ENCODE results near the gene ATN1.

Gene ATN1

GRCh38 chr12:6929466-6930452, 2.0 kb downstream of the ATN1 start:
- Mint-ChIP-seq H3K4me3 (peak overlapping the region; percentile 59 to 95), H3K9me3 (no peaks in the 10 kb centered on the region), H3K27ac (peak overlapping the region; percentile 52 to 87), H3K27me3 (no peaks in the 10 kb centered on the region), H3K4me1 (peaks cover 84% of the 10 kb centered on the region)
- ATAC-seq (no peak), DNase-seq (no peak)

DNA sequence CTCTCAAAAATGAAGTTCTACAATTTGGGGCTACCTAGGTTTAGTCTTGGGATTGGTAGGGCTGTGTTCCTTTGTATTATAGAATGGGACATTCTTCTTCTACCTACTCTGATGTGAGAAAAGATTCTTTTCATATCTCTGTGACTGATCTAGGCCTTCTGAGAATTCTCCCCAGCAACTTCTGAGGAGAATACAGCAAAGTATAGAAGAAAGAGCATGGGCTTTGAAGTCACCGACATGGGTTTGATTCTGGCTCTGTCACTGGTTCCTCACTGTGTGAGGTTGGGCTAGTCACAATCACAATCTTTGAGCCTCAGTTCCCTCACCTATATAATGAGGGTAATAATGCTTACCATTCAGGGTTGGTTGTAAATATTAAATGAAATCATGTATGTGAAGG, 5.0 kb downstream of the ATN1 start:
- no peak overlapping the region for H3K4me3 Mint-ChIP-seq
- H3K27ac Mint-ChIP-seq, result no peak overlapping the region
- H3K9me3 Mint-ChIP-seq, result no peaks in the 10 kb centered on the region
- no peak for ATAC-seq
- no peak for DNase-seq
- no peaks in the 10 kb centered on the region for H3K27me3 Mint-ChIP-seq
- peaks cover 84% of the 10 kb centered on the region for H3K4me1 Mint-ChIP-seq

DNA sequence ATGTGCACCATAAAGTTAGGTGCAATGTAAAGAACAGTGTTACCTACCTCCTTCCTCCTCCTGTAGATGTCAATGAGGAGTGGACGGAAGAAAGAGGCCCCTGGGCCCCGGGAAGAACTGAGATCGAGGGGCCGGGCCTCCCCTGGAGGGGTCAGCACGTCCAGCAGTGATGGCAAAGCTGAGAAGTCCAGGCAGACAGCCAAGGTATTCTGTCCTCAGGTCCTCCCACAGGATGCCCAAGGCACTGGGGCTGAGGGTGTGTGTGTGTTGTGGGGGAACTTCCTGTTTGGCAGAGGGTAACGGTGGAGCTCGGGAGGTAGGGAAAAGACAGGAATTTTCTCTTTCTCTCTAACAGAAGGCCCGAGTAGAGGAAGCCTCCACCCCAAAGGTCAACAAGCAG, 6.4 kb downstream of the ATN1 start:
- ATAC-seq, result no peak
- Mint-ChIP-seq H3K4me1 (peaks cover 89% of the 10 kb centered on the region), H3K27me3 (no peaks in the 10 kb centered on the region), H3K4me3 (no peak overlapping the region), H3K9me3 (no peaks in the 10 kb centered on the region), H3K27ac (peak overlapping the region in 1 of 2 donors; percentile 18)
- DNase-seq, result no peak

DNA sequence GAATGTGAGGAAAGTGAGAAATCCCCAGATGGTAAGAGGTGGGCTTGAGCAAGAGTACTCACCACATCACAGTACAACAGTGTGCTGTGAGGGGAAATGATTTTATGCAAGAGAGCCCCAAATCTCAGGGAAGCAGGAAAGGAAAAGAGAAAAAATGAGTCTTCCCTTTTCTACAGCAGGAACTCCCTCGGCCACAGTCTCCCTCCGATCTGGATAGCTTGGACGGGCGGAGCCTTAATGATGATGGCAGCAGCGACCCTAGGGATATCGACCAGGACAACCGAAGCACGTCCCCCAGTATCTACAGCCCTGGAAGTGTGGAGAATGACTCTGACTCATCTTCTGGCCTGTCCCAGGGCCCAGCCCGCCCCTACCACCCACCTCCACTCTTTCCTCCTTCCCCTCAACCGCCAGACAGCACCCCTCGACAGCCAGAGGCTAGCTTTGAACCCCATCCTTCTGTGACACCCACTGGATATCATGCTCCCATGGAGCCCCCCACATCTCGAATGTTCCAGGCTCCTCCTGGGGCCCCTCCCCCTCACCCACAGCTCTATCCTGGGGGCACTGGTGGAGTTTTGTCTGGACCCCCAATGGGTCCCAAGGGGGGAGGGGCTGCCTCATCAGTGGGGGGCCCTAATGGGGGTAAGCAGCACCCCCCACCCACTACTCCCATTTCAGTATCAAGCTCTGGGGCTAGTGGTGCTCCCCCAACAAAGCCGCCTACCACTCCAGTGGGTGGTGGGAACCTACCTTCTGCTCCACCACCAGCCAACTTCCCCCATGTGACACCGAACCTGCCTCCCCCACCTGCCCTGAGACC, 7.8 kb downstream of the ATN1 start:
- DNase-seq (no peak), ATAC-seq (no peak)
- Mint-ChIP-seq H3K4me3 (peak overlapping the region; percentile 87 to 96), H3K27me3 (no peaks in the 10 kb centered on the region), H3K27ac (peak overlapping the region; percentile 97 to 98), H3K4me1 (peaks cover 85% of the 10 kb centered on the region), H3K9me3 (no peaks in the 10 kb centered on the region)

DNA sequence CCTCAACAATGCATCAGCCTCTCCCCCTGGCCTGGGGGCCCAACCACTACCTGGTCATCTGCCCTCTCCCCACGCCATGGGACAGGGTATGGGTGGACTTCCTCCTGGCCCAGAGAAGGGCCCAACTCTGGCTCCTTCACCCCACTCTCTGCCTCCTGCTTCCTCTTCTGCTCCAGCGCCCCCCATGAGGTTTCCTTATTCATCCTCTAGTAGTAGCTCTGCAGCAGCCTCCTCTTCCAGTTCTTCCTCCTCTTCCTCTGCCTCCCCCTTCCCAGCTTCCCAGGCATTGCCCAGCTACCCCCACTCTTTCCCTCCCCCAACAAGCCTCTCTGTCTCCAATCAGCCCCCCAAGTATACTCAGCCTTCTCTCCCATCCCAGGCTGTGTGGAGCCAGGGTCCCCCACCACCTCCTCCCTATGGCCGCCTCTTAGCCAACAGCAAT, 8.5 kb downstream of the ATN1 start:
- DNase-seq, result no peak
- peaks cover 86% of the 10 kb centered on the region for H3K4me1 Mint-ChIP-seq
- no peaks in the 10 kb centered on the region for H3K27me3 Mint-ChIP-seq
- no peaks in the 10 kb centered on the region for H3K9me3 Mint-ChIP-seq
- peak overlapping the region; percentile 97 to 98 for H3K27ac Mint-ChIP-seq
- H3K4me3 Mint-ChIP-seq, result peak overlapping the region; percentile 87 to 96
- ATAC-seq, result no peak

GRCh38 chr12:6936636-6937480, 9.1 kb downstream of the ATN1 start:
- no peaks in the 10 kb centered on the region for H3K9me3 Mint-ChIP-seq
- ATAC-seq, result peak; percentile 56
- peak; percentile 55 to 77 for DNase-seq
- no peaks in the 10 kb centered on the region for H3K27me3 Mint-ChIP-seq
- H3K27ac Mint-ChIP-seq, result peak overlapping the region; percentile 97 to 98
- peaks cover 86% of the 10 kb centered on the region for H3K4me1 Mint-ChIP-seq
- H3K4me3 Mint-ChIP-seq, result peak overlapping the region; percentile 87 to 96

GRCh38 chr12:6937481-6938352, 10.0 kb downstream of the ATN1 start:
- Mint-ChIP-seq H3K9me3 (no peaks in the 10 kb centered on the region), H3K4me1 (peaks cover 85% of the 10 kb centered on the region), H3K27ac (peak overlapping the region; percentile 97 to 98), H3K27me3 (no peaks in the 10 kb centered on the region), H3K4me3 (peak overlapping the region; percentile 87 to 96)
- ATAC-seq (peak; percentile 93), DNase-seq (peak; percentile 92 to 96)

- Mint-ChIP-seq H3K27me3 (no peaks in the 10 kb centered on the region), H3K9me3 (no peaks in the 10 kb centered on the region), H3K4me3 (peak overlapping the region; percentile 87 to 96), H3K4me1 (peaks cover 85% of the 10 kb centered on the region), H3K27ac (peak overlapping the region; percentile 30 to 86)
- peak in 1 of 2 donors; percentile 29 for DNase-seq
- ATAC-seq, result no peak
Observed at GRCh38 chr12:6938353-6939190, 10.8 kb downstream of the ATN1 start.

GRCh38 chr12:6939191-6939540, 11.4 kb downstream of the ATN1 start:
- H3K27me3 Mint-ChIP-seq, result no peaks in the 10 kb centered on the region
- H3K27ac Mint-ChIP-seq, result peak overlapping the region; percentile 4 to 86
- peak overlapping the region; percentile 52 to 96 for H3K4me3 Mint-ChIP-seq
- H3K9me3 Mint-ChIP-seq, result no peaks in the 10 kb centered on the region
- ATAC-seq (no peak), DNase-seq (no peak)
- H3K4me1 Mint-ChIP-seq, result peaks cover 85% of the 10 kb centered on the region

DNA sequence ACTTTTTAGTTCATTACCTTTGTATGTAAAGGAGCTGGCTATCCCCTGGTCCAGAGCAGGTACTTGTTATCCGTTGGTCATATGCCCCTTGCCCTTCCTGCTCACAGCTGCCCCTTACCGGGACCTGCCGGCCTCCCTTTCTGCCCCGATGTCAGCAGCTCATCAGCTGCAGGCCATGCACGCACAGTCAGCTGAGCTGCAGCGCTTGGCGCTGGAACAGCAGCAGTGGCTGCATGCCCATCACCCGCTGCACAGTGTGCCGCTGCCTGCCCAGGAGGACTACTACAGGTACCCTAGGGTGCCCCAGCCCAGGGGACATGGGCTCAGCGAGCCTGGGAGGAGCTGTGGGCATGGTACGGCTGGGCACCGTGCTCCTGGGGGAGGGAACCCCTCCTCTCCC, 13.5 kb downstream of the ATN1 start:
- peaks cover 84% of the 10 kb centered on the region for H3K4me1 Mint-ChIP-seq
- no peaks in the 10 kb centered on the region for H3K9me3 Mint-ChIP-seq
- H3K4me3 Mint-ChIP-seq, result peak overlapping the region in 1 of 2 donors; percentile 45
- ATAC-seq (no peak), DNase-seq (no peak)
- no peak overlapping the region for H3K27ac Mint-ChIP-seq
- H3K27me3 Mint-ChIP-seq, result no peaks in the 10 kb centered on the region

DNA sequence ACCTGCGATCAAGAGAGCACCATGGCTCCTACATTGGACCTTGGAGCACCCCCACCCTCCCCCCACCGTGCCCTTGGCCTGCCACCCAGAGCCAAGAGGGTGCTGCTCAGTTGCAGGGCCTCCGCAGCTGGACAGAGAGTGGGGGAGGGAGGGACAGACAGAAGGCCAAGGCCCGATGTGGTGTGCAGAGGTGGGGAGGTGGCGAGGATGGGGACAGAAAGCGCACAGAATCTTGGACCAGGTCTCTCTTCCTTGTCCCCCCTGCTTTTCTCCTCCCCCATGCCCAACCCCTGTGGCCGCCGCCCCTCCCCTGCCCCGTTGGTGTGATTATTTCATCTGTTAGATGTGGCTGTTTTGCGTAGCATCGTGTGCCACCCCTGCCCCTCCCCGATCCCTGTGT, 14.0 kb downstream of the ATN1 start:
- H3K27ac Mint-ChIP-seq, result no peak overlapping the region
- no peaks in the 10 kb centered on the region for H3K27me3 Mint-ChIP-seq
- no peak overlapping the region for H3K4me3 Mint-ChIP-seq
- no peak for DNase-seq
- no peak for ATAC-seq
- peaks cover 84% of the 10 kb centered on the region for H3K4me1 Mint-ChIP-seq
- H3K9me3 Mint-ChIP-seq, result no peaks in the 10 kb centered on the region

DNA sequence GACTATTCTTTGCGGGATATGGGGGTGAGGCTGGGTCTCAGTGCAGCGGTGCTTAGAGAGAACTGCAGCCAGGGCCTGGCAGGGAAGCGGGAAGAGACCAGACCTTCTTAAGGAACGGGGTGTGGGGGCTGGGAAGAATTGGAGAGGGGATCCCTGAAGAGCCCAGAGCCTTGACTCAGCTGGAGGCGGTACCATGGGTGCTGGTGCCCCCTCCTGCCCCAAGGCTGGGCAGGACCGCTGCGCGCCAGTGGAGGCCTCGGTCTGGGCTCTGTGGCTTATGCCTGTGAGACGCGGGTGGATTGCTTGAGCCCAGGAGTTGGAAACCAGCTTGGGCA, 14.5 kb downstream of the ATN1 start:
- H3K27me3 Mint-ChIP-seq, result no peaks in the 10 kb centered on the region
- H3K9me3 Mint-ChIP-seq, result no peaks in the 10 kb centered on the region
- H3K4me3 Mint-ChIP-seq, result peak overlapping the region in 1 of 2 donors; percentile 49
- ATAC-seq, result no peak
- no peak for DNase-seq
- peaks cover 87% of the 10 kb centered on the region for H3K4me1 Mint-ChIP-seq
- H3K27ac Mint-ChIP-seq, result peak overlapping the region; percentile 84 to 100

GRCh38 chr12:6943389-6943721, 15.6 kb downstream of the ATN1 start:
- Mint-ChIP-seq H3K27me3 (no peaks in the 10 kb centered on the region), H3K4me3 (peak overlapping the region; percentile 82 to 85), H3K27ac (peak overlapping the region; percentile 100), H3K9me3 (no peaks in the 10 kb centered on the region), H3K4me1 (peaks cover 91% of the 10 kb centered on the region)
- peak; percentile 55 for ATAC-seq
- DNase-seq, result peak; percentile 75 to 85

Measured in stimulated activated naive CD8-positive, alpha-beta T cell treated with anti-CD3 and anti-CD28 coated beads, Interleukin-15, amount 100 ng/mL, for 72 hours (primary cell).